ENCODE results near the gene FCGR3B.
A peak's percentile ranks its signal among the peaks of the same experiment; 100 is the strongest.
"Not testable (repeated sequence)": the region's sequence is repeated elsewhere in the genome, so short reads cannot be mapped to it uniquely, and the experiment has no call there.

FCGR3B gene

GRCh38 chr1:161671045-161672020 lies 40.4 kb upstream of the FCGR3B start:
- CTCF ChIA-PET; H3K9me3 ChIP-seq (ENCODE audit: control extremely low read depth in 1 of 5, control insufficient read depth in 4 of 5, insufficient read depth in 2 of 5, low read depth in 1 of 5, low read length in 4 of 5); H3K27me3 ChIP-seq (replicated peaks in 2 of 5; ENCODE audit: control insufficient read depth in 4 of 5, insufficient read depth in 5 of 5, low read length in 4 of 5); H3K36me3 ChIP-seq (ENCODE audit: control insufficient read depth in 4 of 4, insufficient read depth in 4 of 4, low read length in 3 of 4); POLR2A ChIA-PET; H3K27ac ChIP-seq (ENCODE audit: insufficient read depth in 1 of 2, low read depth in 1 of 2, low read length in 2 of 2, poor library complexity in 1 of 2, severe bottlenecking in 2 of 2); H3K4me3 ChIP-seq (ENCODE audit: control insufficient read depth in 1 of 7, extremely low read depth in 1 of 7, insufficient read depth in 4 of 7, low read depth in 2 of 7, low read length in 6 of 7); H3K4me1 ChIP-seq (ENCODE audit: control extremely low read depth in 1 of 4, control insufficient read depth in 4 of 4, insufficient read depth in 4 of 4, low read length in 3 of 4): not testable (repeated sequence)
- 100% methylated on average over 1 of the region's 15 CpGs for WGBS (ENCODE audit: insufficient coverage)
- peak in 1 of 3 donors; percentile 2 for DNase-seq

GRCh38 chr1:161664689-161665088 lies 33.7 kb upstream of the FCGR3B start:
- no CpG with 5 or more reads among the region's 4 CpGs for WGBS (ENCODE audit: insufficient coverage)
- not testable (repeated sequence) for DNase-seq

GRCh38 chr1:161663569-161663968 lies 32.6 kb upstream of the FCGR3B start:
- DNase-seq; POLR2A ChIA-PET; H3K4me1 ChIP-seq (ENCODE audit: control extremely low read depth in 1 of 4, control insufficient read depth in 4 of 4, insufficient read depth in 4 of 4, low read length in 3 of 4); H3K27me3 ChIP-seq (replicated peaks in 2 of 5; ENCODE audit: control insufficient read depth in 4 of 5, insufficient read depth in 5 of 5, low read length in 4 of 5); H3K9me3 ChIP-seq (ENCODE audit: control extremely low read depth in 1 of 5, control insufficient read depth in 4 of 5, insufficient read depth in 2 of 5, low read depth in 1 of 5, low read length in 4 of 5); CTCF ChIA-PET; H3K4me3 ChIP-seq (ENCODE audit: control insufficient read depth in 1 of 7, extremely low read depth in 1 of 7, insufficient read depth in 4 of 7, low read depth in 2 of 7, low read length in 6 of 7); H3K27ac ChIP-seq (ENCODE audit: insufficient read depth in 1 of 2, low read depth in 1 of 2, low read length in 2 of 2, poor library complexity in 1 of 2, severe bottlenecking in 2 of 2); H3K36me3 ChIP-seq (ENCODE audit: control insufficient read depth in 4 of 4, insufficient read depth in 4 of 4, low read length in 3 of 4): not testable (repeated sequence)
- no CpG with 5 or more reads among the region's 1 CpG for WGBS (ENCODE audit: insufficient coverage)

More at GRCh38 chr1:161664689-161665088, 33.7 kb upstream of the FCGR3B start:
- POLR2A ChIA-PET; H3K9me3 ChIP-seq (ENCODE audit: control extremely low read depth in 1 of 5, control insufficient read depth in 4 of 5, insufficient read depth in 2 of 5, low read depth in 1 of 5, low read length in 4 of 5); H3K36me3 ChIP-seq (ENCODE audit: control insufficient read depth in 4 of 4, insufficient read depth in 4 of 4, low read length in 3 of 4); H3K27me3 ChIP-seq (replicated peaks in 2 of 5; ENCODE audit: control insufficient read depth in 4 of 5, insufficient read depth in 5 of 5, low read length in 4 of 5); H3K4me1 ChIP-seq (ENCODE audit: control extremely low read depth in 1 of 4, control insufficient read depth in 4 of 4, insufficient read depth in 4 of 4, low read length in 3 of 4); CTCF ChIA-PET; H3K4me3 ChIP-seq (ENCODE audit: control insufficient read depth in 1 of 7, extremely low read depth in 1 of 7, insufficient read depth in 4 of 7, low read depth in 2 of 7, low read length in 6 of 7); H3K27ac ChIP-seq (ENCODE audit: insufficient read depth in 1 of 2, low read depth in 1 of 2, low read length in 2 of 2, poor library complexity in 1 of 2, severe bottlenecking in 2 of 2): not testable (repeated sequence)

GRCh38 chr1:161662684-161663339 lies 31.8 kb upstream of the FCGR3B start, which contains the start of gene FCGR2B:
Gene FCGR2B, plus strand, starts transcription at chr1:161663143. Its CDS starts 99 bp downstream, at chr1:161663242.
- CTCF ChIA-PET; H3K27me3 ChIP-seq (replicated peaks in 2 of 5; ENCODE audit: control insufficient read depth in 4 of 5, insufficient read depth in 5 of 5, low read length in 4 of 5); H3K9me3 ChIP-seq (ENCODE audit: control extremely low read depth in 1 of 5, control insufficient read depth in 4 of 5, insufficient read depth in 2 of 5, low read depth in 1 of 5, low read length in 4 of 5); H3K4me3 ChIP-seq (ENCODE audit: control insufficient read depth in 1 of 7, extremely low read depth in 1 of 7, insufficient read depth in 4 of 7, low read depth in 2 of 7, low read length in 6 of 7); H3K27ac ChIP-seq (ENCODE audit: insufficient read depth in 1 of 2, low read depth in 1 of 2, low read length in 2 of 2, poor library complexity in 1 of 2, severe bottlenecking in 2 of 2); DNase-seq; POLR2A ChIA-PET; H3K4me1 ChIP-seq (ENCODE audit: control extremely low read depth in 1 of 4, control insufficient read depth in 4 of 4, insufficient read depth in 4 of 4, low read length in 3 of 4); H3K36me3 ChIP-seq (ENCODE audit: control insufficient read depth in 4 of 4, insufficient read depth in 4 of 4, low read length in 3 of 4): not testable (repeated sequence)
- WGBS (ENCODE audit: insufficient coverage): no CpG with 5 or more reads among the region's 4 CpGs

GRCh38 chr1:161661660-161662311 lies 30.8 kb upstream of the FCGR3B start:
- DNase-seq; H3K27me3 ChIP-seq (replicated peaks in 2 of 5; ENCODE audit: control insufficient read depth in 4 of 5, insufficient read depth in 5 of 5, low read length in 4 of 5); POLR2A ChIA-PET; H3K27ac ChIP-seq (ENCODE audit: insufficient read depth in 1 of 2, low read depth in 1 of 2, low read length in 2 of 2, poor library complexity in 1 of 2, severe bottlenecking in 2 of 2); H3K4me1 ChIP-seq (ENCODE audit: control extremely low read depth in 1 of 4, control insufficient read depth in 4 of 4, insufficient read depth in 4 of 4, low read length in 3 of 4); H3K4me3 ChIP-seq (ENCODE audit: control insufficient read depth in 1 of 7, extremely low read depth in 1 of 7, insufficient read depth in 4 of 7, low read depth in 2 of 7, low read length in 6 of 7); H3K9me3 ChIP-seq (ENCODE audit: control extremely low read depth in 1 of 5, control insufficient read depth in 4 of 5, insufficient read depth in 2 of 5, low read depth in 1 of 5, low read length in 4 of 5); H3K36me3 ChIP-seq (ENCODE audit: control insufficient read depth in 4 of 4, insufficient read depth in 4 of 4, low read length in 3 of 4); CTCF ChIA-PET: not testable (repeated sequence)
- WGBS (ENCODE audit: insufficient coverage): no CpG with 5 or more reads among the region's 9 CpGs

- H3K36me3 ChIP-seq (ENCODE audit: control insufficient read depth in 4 of 4, insufficient read depth in 4 of 4, low read length in 3 of 4); H3K4me1 ChIP-seq (ENCODE audit: control extremely low read depth in 1 of 4, control insufficient read depth in 4 of 4, insufficient read depth in 4 of 4, low read length in 3 of 4); H3K27ac ChIP-seq (ENCODE audit: insufficient read depth in 1 of 2, low read depth in 1 of 2, low read length in 2 of 2, poor library complexity in 1 of 2, severe bottlenecking in 2 of 2); H3K27me3 ChIP-seq (replicated peaks in 2 of 5; ENCODE audit: control insufficient read depth in 4 of 5, insufficient read depth in 5 of 5, low read length in 4 of 5); H3K4me3 ChIP-seq (ENCODE audit: control insufficient read depth in 1 of 7, extremely low read depth in 1 of 7, insufficient read depth in 4 of 7, low read depth in 2 of 7, low read length in 6 of 7); POLR2A ChIA-PET; H3K9me3 ChIP-seq (ENCODE audit: control extremely low read depth in 1 of 5, control insufficient read depth in 4 of 5, insufficient read depth in 2 of 5, low read depth in 1 of 5, low read length in 4 of 5); CTCF ChIA-PET; DNase-seq: not testable (repeated sequence)
Observed at GRCh38 chr1:161658524-161658923, 27.5 kb upstream of the FCGR3B start.

DNA sequence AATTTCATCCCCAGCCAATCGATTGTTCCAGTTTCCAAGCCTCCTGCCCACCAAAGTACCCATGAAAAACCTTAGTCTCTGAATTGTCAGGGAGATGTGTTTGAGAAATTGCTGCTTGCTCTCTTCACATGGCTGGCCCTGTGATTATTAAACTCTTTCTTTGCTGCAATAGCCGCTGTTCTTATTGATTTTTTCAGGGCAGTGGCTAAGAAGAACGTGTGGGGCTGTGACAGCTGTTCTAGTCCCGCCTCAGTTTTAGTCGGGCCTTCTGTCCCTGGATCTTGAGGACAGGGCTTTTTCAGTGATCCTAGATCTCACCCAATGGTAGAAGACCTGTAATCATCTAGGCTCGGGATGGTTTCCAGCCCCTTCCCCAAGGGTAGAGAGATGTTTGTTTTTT lies 23.0 kb upstream of the FCGR3B start:
- H3K27ac ChIP-seq (ENCODE audit: insufficient read depth in 1 of 2, low read depth in 1 of 2, low read length in 2 of 2, poor library complexity in 1 of 2, severe bottlenecking in 2 of 2); CTCF ChIA-PET; H3K4me3 ChIP-seq (ENCODE audit: control insufficient read depth in 1 of 7, extremely low read depth in 1 of 7, insufficient read depth in 4 of 7, low read depth in 2 of 7, low read length in 6 of 7); H3K4me1 ChIP-seq (ENCODE audit: control extremely low read depth in 1 of 4, control insufficient read depth in 4 of 4, insufficient read depth in 4 of 4, low read length in 3 of 4); POLR2A ChIA-PET; DNase-seq; H3K27me3 ChIP-seq (replicated peaks in 2 of 5; ENCODE audit: control insufficient read depth in 4 of 5, insufficient read depth in 5 of 5, low read length in 4 of 5); H3K9me3 ChIP-seq (ENCODE audit: control extremely low read depth in 1 of 5, control insufficient read depth in 4 of 5, insufficient read depth in 2 of 5, low read depth in 1 of 5, low read length in 4 of 5); H3K36me3 ChIP-seq (ENCODE audit: control insufficient read depth in 4 of 4, insufficient read depth in 4 of 4, low read length in 3 of 4): not testable (repeated sequence)
- WGBS (ENCODE audit: insufficient coverage): no CpG with 5 or more reads among the region's 6 CpGs

Data from common myeloid progenitor, CD34-positive (primary cell).